ENCODE data around the gene FAM83E.

DNA sequence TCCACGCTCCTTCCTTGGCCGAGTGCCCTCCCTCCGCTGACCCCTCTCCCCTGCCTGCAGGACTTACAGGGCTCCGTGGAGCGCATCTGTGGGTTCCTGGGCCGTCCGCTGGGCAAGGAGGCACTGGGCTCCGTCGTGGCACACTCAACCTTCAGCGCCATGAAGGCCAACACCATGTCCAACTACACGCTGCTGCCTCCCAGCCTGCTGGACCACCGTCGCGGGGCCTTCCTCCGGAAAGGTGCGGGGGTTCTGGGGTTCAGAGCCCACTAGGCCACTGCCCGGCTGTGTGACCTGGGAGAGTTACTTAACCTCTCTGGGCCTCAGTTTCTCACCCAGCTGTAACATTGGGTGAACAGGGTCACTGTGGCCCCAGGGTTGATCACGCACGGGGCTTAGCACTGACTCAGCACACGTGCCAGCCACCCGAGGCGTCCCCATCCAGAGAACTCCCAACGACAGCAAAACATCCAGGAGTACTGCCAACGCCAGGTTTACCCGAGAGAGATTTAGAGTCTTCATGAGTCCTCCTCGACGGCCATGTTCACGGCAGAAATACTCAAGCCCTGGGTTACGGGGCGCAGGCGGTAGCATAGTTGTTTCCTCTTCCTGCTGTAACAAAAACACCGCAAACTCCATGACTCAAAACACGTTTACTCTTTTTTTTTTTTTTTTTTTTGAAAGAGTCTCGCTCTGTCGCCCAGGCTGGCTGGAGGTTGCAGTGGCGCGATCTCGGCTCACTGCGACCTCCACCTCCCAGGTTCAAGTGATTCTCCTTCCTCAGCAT is 18.0 kb downstream of the FAM83E start:
- TF ChIP-seq, protein P1, sequence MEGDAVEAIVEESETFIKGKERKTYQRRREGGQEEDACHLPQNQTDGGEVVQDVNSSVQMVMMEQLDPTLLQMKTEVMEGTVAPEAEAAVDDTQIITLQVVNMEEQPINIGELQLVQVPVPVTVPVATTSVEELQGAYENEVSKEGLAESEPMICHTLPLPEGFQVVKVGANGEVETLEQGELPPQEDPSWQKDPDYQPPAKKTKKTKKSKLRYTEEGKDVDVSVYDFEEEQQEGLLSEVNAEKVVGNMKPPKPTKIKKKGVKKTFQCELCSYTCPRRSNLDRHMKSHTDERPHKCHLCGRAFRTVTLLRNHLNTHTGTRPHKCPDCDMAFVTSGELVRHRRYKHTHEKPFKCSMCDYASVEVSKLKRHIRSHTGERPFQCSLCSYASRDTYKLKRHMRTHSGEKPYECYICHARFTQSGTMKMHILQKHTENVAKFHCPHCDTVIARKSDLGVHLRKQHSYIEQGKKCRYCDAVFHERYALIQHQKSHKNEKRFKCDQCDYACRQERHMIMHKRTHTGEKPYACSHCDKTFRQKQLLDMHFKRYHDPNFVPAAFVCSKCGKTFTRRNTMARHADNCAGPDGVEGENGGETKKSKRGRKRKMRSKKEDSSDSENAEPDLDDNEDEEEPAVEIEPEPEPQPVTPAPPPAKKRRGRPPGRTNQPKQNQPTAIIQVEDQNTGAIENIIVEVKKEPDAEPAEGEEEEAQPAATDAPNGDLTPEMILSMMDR (IDR thresholded peaks at IDR 0.05): no peak
- no peak for TF ChIP-seq POLR2A (IDR thresholded peaks at IDR 0.05)
